HepG2 (cell line): Measurements from ENCODE around the gene TMEM256. TPM values are rescaled to one million over a fixed set of nuclear protein-coding genes. Genes with fewer than 3 reads are reported as not detected.
A peak's percentile ranks its signal among the peaks of the same experiment; 100 is the strongest.

Experiments
- CHCHD3 ChIP-seq: sonication (generic); formaldehyde crosslinking; IDR thresholded peaks from 2 replicates; pipeline ENCODE4 v1.8.0; 2022; ENCODE audit warnings: mild to moderate bottlenecking, missing genetic modification reagents, moderate library complexity
- GATA4 ChIP-seq: sonication (generic); IDR thresholded peaks from 2 replicates; pipeline ENCODE4 v1.6.1; 2016; ENCODE audit warnings: antibody characterized with exemption, low read depth, borderline replicate concordance
- GLMP ChIP-seq: sonication (generic); formaldehyde crosslinking; IDR thresholded peaks from 2 replicates; pipeline ENCODE4 v1.9.0; 2021; ENCODE audit warnings: missing genetic modification reagents, mild to moderate bottlenecking, borderline replicate concordance
- HNF4G ChIP-seq, 2 experiments: sonication (generic) in 1 of 2; formaldehyde crosslinking in 1 of 2; IDR thresholded peaks; 2 replicates each; pipeline versions ENCODE4 v1.4.0 to v1.6.1; 2011 to 2020; ENCODE audit warnings: borderline replicate concordance in 2 of 2, low read depth in 2 of 2, mild to moderate bottlenecking in 2 of 2, low read length in 1 of 2, missing genetic modification reagents in 1 of 2, moderate library complexity in 1 of 2
- IRX3 ChIP-seq: sonication (generic); formaldehyde crosslinking; IDR thresholded peaks from 2 replicates; pipeline ENCODE4 v1.8.1; 2023; ENCODE audit warnings: mild to moderate bottlenecking, low read depth, missing genetic modification reagents, borderline replicate concordance
- ISL2 ChIP-seq: sonication (generic); formaldehyde crosslinking; IDR thresholded peaks from 2 replicates; pipeline ENCODE4 v1.5.0; 2020; ENCODE audit warnings: missing genetic modification reagents
- NCOR1 ChIP-seq: fragments of 200-600 bp; sonication (generic); IDR thresholded peaks from 2 replicates; pipeline ENCODE4 v1.7.0; 2017; ENCODE audit warnings: antibody characterized with exemption, low read length, borderline replicate concordance
- NR2F2 ChIP-seq: IDR thresholded peaks from 2 replicates; pipeline ENCODE4 v1.6.1; 2012; ENCODE audit warnings: low read depth, inconsistent platforms, borderline replicate concordance
- PRDM4 ChIP-seq: sonication (generic); formaldehyde crosslinking; IDR thresholded peaks from 2 replicates; pipeline ENCODE4 v1.9.0; 2021; ENCODE audit warnings: missing genetic modification reagents, borderline replicate concordance
- SIN3B ChIP-seq: fragments of 150-350 bp; IDR thresholded peaks from 2 replicates; pipeline ENCODE4 v1.6.1; 2014; ENCODE audit warnings: low read length
- SKI ChIP-seq: fragments of 450-650 bp; IDR thresholded peaks from one replicate; pipeline ENCODE4 v1.6.1; 2018; ENCODE audit warnings: mild to moderate bottlenecking; ENCODE audit not compliant: partially characterized antibody
- SMAD3 ChIP-seq: sonication (generic); formaldehyde crosslinking; IDR thresholded peaks from 2 replicates; pipeline ENCODE4 v1.4.0; 2020; ENCODE audit warnings: missing genetic modification reagents
- SPEN ChIP-seq: sonication (generic); formaldehyde crosslinking; IDR thresholded peaks from 2 replicates; pipeline ENCODE4 v1.5.1; 2020; ENCODE audit warnings: low read depth, mild to moderate bottlenecking, missing genetic modification reagents
- TAF1 ChIP-seq: sonication (generic); formaldehyde crosslinking; IDR thresholded peaks from 2 replicates; pipeline ENCODE4 v1.4.0; 2020; ENCODE audit warnings: missing genetic modification reagents
- THAP9 ChIP-seq: sonication (generic); formaldehyde crosslinking; IDR thresholded peaks from 2 replicates; pipeline ENCODE4; 2020; ENCODE audit warnings: missing genetic modification reagents, mild to moderate bottlenecking, borderline replicate concordance
- YEATS2 ChIP-seq: sonication (generic); formaldehyde crosslinking; IDR thresholded peaks from 2 replicates; pipeline ENCODE4 v1.4.0; 2020; ENCODE audit warnings: missing genetic modification reagents, borderline replicate concordance
- ZBTB43 ChIP-seq: sonication (generic); formaldehyde crosslinking; conservative IDR thresholded peaks from 2 replicates; pipeline ENCODE4 v1.4.0; 2020; ENCODE audit warnings: missing genetic modification reagents
- ZFP62 ChIP-seq: sonication (generic); formaldehyde crosslinking; IDR thresholded peaks from 2 replicates; pipeline ENCODE4 v1.4.0; 2020; ENCODE audit warnings: missing genetic modification reagents
- ZNF138 ChIP-seq: sonication (generic); formaldehyde crosslinking; IDR thresholded peaks from 2 replicates; pipeline ENCODE4 v1.5.0; 2020; ENCODE audit warnings: mild to moderate bottlenecking, low read depth, missing genetic modification reagents
- ZNF274 ChIP-seq: sonication (generic); formaldehyde crosslinking; IDR thresholded peaks from 2 replicates; pipeline ENCODE4 v1.5.1; 2020; ENCODE audit warnings: mild to moderate bottlenecking, missing genetic modification reagents
- ZNF550 ChIP-seq: sonication (generic); formaldehyde crosslinking; IDR thresholded peaks from 2 replicates; pipeline ENCODE4 v1.4.0; 2020; ENCODE audit warnings: mild to moderate bottlenecking, missing genetic modification reagents, borderline replicate concordance
- polyA plus RNA-seq, 8 experiments: library from polyadenylated mRNA; depleted of rRNA in 3 of 8; stranded (reverse) in 7 of 8; unstranded in 1 of 8; fragments of >200 nt; fragmentation: Illumina TruSeq in 4 of 8; extraction: Trizol in 4 of 8; gene quantifications; 2 replicates each; pipeline versions ENCODE4 v1.2.1 to v1.2.3, GENCODE V29; 2011 to 2016; ENCODE audit warnings: low read depth in 4 of 8, missing spikeins in 1 of 8, mixed read lengths in 1 of 8; ENCODE audit not compliant: insufficient read depth in 1 of 8
- total RNA-seq, 5 experiments: library from RNA; depleted of rRNA; stranded (reverse); fragments of >200 nt; fragmentation: Illumina TruSeq; extraction: Trizol; gene quantifications; 2 replicates each; pipeline ENCODE4 v1.2.3, GENCODE V29; 2016; ENCODE audit warnings: low read depth in 1 of 5

The TMEM256 gene
- total and polyA plus RNA-seq, 2 of the 13 experiments (the other 11 are each of a cell fraction or from before 2014, with no cell fraction given): 231 to 252 TPM

- TF ChIP-seq HNF4G (IDR thresholded peaks at IDR 0.05; ENCODE audit: borderline replicate concordance, low read depth, low read length) (no peak), HNF4G (CRISPR knock-in tag; IDR thresholded peaks at IDR 0.05; ENCODE audit: borderline replicate concordance, low read depth) (no peak), YEATS2 (peak; percentile 33; the same call in 1 of the 2 replicates), SPEN (peak; percentile 73), ZNF274 (CRISPR knock-in tag) (0 out of 2 replicates have a peak, but pooled peaks have one; percentile 26), NCOR1 (peak; percentile 19; the same call in 1 of the 2 replicates), THAP9 (CRISPR knock-in tag) (peak; percentile 77; the same call in 1 of the 2 replicates), ISL2 (CRISPR knock-in tag) (no peak), SMAD3 (CRISPR knock-in tag) (no peak), GATA4 (no peak), ZNF138 (no peak), ZFP62 (CRISPR knock-in tag) (no peak), NR2F2 (peak; percentile 67; the same call in 1 of the 2 replicates), ZBTB43 (CRISPR knock-in tag) (no peak), GLMP (CRISPR knock-in tag) (no peak), SKI (peak; percentile 31), SIN3B (no peak), TAF1 (peak; percentile 64; the same call in 1 of the 2 replicates), PRDM4 (CRISPR knock-in tag) (no peak), ZNF550 (CRISPR knock-in tag) (no peak), IRX3 (no peak), CHCHD3 (CRISPR knock-in tag) (no peak)
These were observed 41.1 kb upstream of the TMEM256 start, which contains the start of gene CHRNB1 (continued) for GRCh38 chr17:7444682-7445618.
